H9 (cell line): ENCODE measurements around the gene KAZN. TPM values are rescaled to one million over a fixed set of nuclear protein-coding genes. Genes with fewer than 3 reads are reported as not detected.

Experiments used
- DNase-seq: peaks from one replicate; pipeline ENCODE4 v3.0.0-alpha.2; 2017
- H2AFZ ChIP-seq: one replicate; pipeline ENCODE4 v1.6.1; 2013; ENCODE audit warnings: mild to moderate bottlenecking, low read length, control low read depth, moderate library complexity
- H2AK5ac ChIP-seq: 2 replicates; pipeline ENCODE4 v1.6.1; 2013; ENCODE audit warnings: low read length, control low read depth, mixed read lengths; ENCODE audit not compliant: insufficient read length
- H2BK120ac ChIP-seq: one replicate; pipeline ENCODE4 v1.6.1; 2013; ENCODE audit warnings: low read depth, mild to moderate bottlenecking, low read length, control low read depth, inconsistent platforms; ENCODE audit not compliant: poor library complexity, severe bottlenecking
- H2BK12ac ChIP-seq: 2 replicates; pipeline ENCODE4 v1.6.1; 2013; ENCODE audit warnings: low read length, control low read depth, mixed read lengths, low read depth; ENCODE audit not compliant: insufficient read length
- H2BK15ac ChIP-seq: 2 replicates; pipeline ENCODE4 v1.6.1; 2013; ENCODE audit warnings: low read depth, low read length, control low read depth
- H2BK20ac ChIP-seq: one replicate; pipeline ENCODE4 v1.6.1; 2013; ENCODE audit warnings: low read depth, mild to moderate bottlenecking, low read length, control low read depth, inconsistent platforms; ENCODE audit not compliant: poor library complexity, severe bottlenecking
- H2BK5ac ChIP-seq: 2 replicates; pipeline ENCODE4 v1.6.1; 2013; ENCODE audit warnings: low read length, control low read depth, mixed read lengths; ENCODE audit not compliant: insufficient read length
- H3K14ac ChIP-seq: 2 replicates; pipeline ENCODE4 v1.6.1; 2013; ENCODE audit warnings: low read length, control low read depth; ENCODE audit not compliant: insufficient read depth
- H3K18ac ChIP-seq: 2 replicates; pipeline ENCODE4 v1.6.1; 2013; ENCODE audit warnings: low read depth, mild to moderate bottlenecking, mixed read lengths, low read length, control low read depth; ENCODE audit not compliant: insufficient read length
- H3K23ac ChIP-seq: 2 replicates; pipeline ENCODE4 v1.6.1; 2013; ENCODE audit warnings: low read length, control low read depth, mixed read lengths, low read depth; ENCODE audit not compliant: insufficient read length
- H3K23me2 ChIP-seq: 2 replicates; pipeline ENCODE4 v1.6.1; 2013; ENCODE audit warnings: low read depth, mild to moderate bottlenecking, mixed read lengths, low read length, control low read depth; ENCODE audit not compliant: insufficient read length, poor library complexity, severe bottlenecking
- H3K27ac ChIP-seq: 2 replicates; pipeline ENCODE4 v1.5.1; 2013; ENCODE audit warnings: low read length, control low read depth, mixed read lengths, low read depth; ENCODE audit not compliant: insufficient read length
- H3K27me3 ChIP-seq: 2 replicates; pipeline ENCODE4 v1.6.1; 2013; ENCODE audit warnings: low read length, control low read depth, inconsistent platforms; ENCODE audit not compliant: insufficient read depth
- H3K4ac ChIP-seq: 2 replicates; pipeline ENCODE4 v1.6.1; 2013; ENCODE audit warnings: low read depth, mild to moderate bottlenecking, control low read depth, inconsistent platforms, low read length, moderate library complexity
- H3K4me1 ChIP-seq: 2 replicates; pipeline ENCODE4 v1.6.1; 2013; ENCODE audit warnings: low read length, control low read depth, inconsistent platforms; ENCODE audit not compliant: insufficient read depth
- H3K4me2 ChIP-seq: 2 replicates; pipeline ENCODE4 v1.6.1; 2013; ENCODE audit warnings: low read length, control low read depth, mixed read lengths; ENCODE audit not compliant: insufficient read length, insufficient read depth
- H3K56ac ChIP-seq: 2 replicates; pipeline ENCODE4 v1.6.1; 2013; ENCODE audit warnings: low read depth, mild to moderate bottlenecking, mixed read lengths, low read length, control low read depth; ENCODE audit not compliant: insufficient read length
- H3K79me1 ChIP-seq: 2 replicates; pipeline ENCODE4 v1.6.1; 2013; ENCODE audit warnings: low read depth, mild to moderate bottlenecking, moderate library complexity, low read length, control low read depth, inconsistent platforms; ENCODE audit not compliant: insufficient read depth, poor library complexity, severe bottlenecking
- H3K79me2 ChIP-seq: 2 replicates; pipeline ENCODE4 v1.6.1; 2013; ENCODE audit warnings: low read length, control low read depth, inconsistent platforms; ENCODE audit not compliant: insufficient read depth
- H3K9ac ChIP-seq: 2 replicates; pipeline ENCODE4 v1.6.1; 2013; ENCODE audit warnings: low read length, control low read depth, mixed read lengths; ENCODE audit not compliant: insufficient read length; ENCODE audit errors: extremely low read depth
- H3K9me3 ChIP-seq: one replicate; pipeline ENCODE4 v1.6.1; 2013; ENCODE audit warnings: low read depth, low read length, inconsistent platforms; ENCODE audit not compliant: control insufficient read depth
- H3T11ph ChIP-seq: one replicate; pipeline ENCODE4 v1.6.1; 2013; ENCODE audit warnings: mild to moderate bottlenecking, low read length, control low read depth, inconsistent platforms
- H4K20me1 ChIP-seq: one replicate; pipeline ENCODE4 v1.6.1; 2013; ENCODE audit not compliant: control insufficient read depth, insufficient read length, insufficient read depth
- H4K5ac ChIP-seq: 2 replicates; pipeline ENCODE4 v1.6.1; 2013; ENCODE audit warnings: low read depth, mild to moderate bottlenecking, mixed read lengths, low read length, control low read depth; ENCODE audit not compliant: insufficient read length
- H4K8ac ChIP-seq: replicated peaks from 2 replicates; pipeline ENCODE4 v1.6.1; 2013; ENCODE audit warnings: low read length, control low read depth, mixed read lengths, low read depth; ENCODE audit not compliant: insufficient read length
- H4K91ac ChIP-seq: 2 replicates; pipeline ENCODE4 v1.6.1; 2013; ENCODE audit warnings: low read depth, mild to moderate bottlenecking, moderate library complexity, mixed read lengths, low read length, control low read depth; ENCODE audit not compliant: insufficient read length
- H3K27ac Mint-ChIP-seq, 3 experiments: 2 replicates in 2 of 3; 3 replicates in 1 of 3; pipeline ENCODE4 v1.8.0; 2020 to 2021; ENCODE audit warnings: mixed read lengths in 3 of 3, mild to moderate bottlenecking in 1 of 3, moderate library complexity in 1 of 3
- H3K27me3 Mint-ChIP-seq: 2 replicates; pipeline ENCODE4 v1.8.0; 2021; ENCODE audit warnings: low read depth, mild to moderate bottlenecking, moderate library complexity, mixed read lengths
- H3K36me3 Mint-ChIP-seq, 3 experiments: 2 replicates in 2 of 3; 3 replicates in 1 of 3; pipeline ENCODE4 v1.8.0; 2020 to 2021; ENCODE audit warnings: low read depth in 3 of 3, mixed read lengths in 3 of 3; ENCODE audit not compliant: insufficient read depth in 1 of 3
- H3K4me1 Mint-ChIP-seq, 2 experiments: 2 replicates each; pipeline ENCODE4 v1.8.0; 2020; ENCODE audit warnings: mixed read lengths in 2 of 2
- H3K4me3 Mint-ChIP-seq, 2 experiments: 2 replicates in 1 of 2; 3 replicates in 1 of 2; pipeline ENCODE4 v1.8.0; 2020 to 2021; ENCODE audit warnings: mild to moderate bottlenecking in 2 of 2, mixed read lengths in 2 of 2, moderate library complexity in 1 of 2
- H3K9me3 Mint-ChIP-seq, 2 experiments: 2 replicates in 1 of 2; 3 replicates in 1 of 2; pipeline ENCODE4 v1.8.0; 2020; ENCODE audit warnings: mild to moderate bottlenecking in 2 of 2, mixed read lengths in 2 of 2, moderate library complexity in 1 of 2
- WGBS: extraction: QIAGEN DNeasy Blood & Tissue Kit; methylation state at CpG from one replicate; pipeline ENCODE4 v1.1.7; 2013; ENCODE audit warnings: missing lambda C conversion rate, low lambda C conversion rate, mixed read lengths; ENCODE audit not compliant: insufficient read length; ENCODE audit errors: extremely low coverage; 5-methylcytosine and 5-hydroxymethylcytosine counted together
- total RNA-seq: library from RNA; stranded (reverse); gene quantifications from 2 replicates; pipeline ENCODE4 v1.2.1, GENCODE V29; 2021
- TF ChIP-seq, protein P1 (sequence below): fragments of 200-600 bp; sonication (generic); conservative IDR thresholded peaks from 3 replicates; pipeline ENCODE4 v1.8.0; 2021; ENCODE audit warnings: antibody characterized with exemption, mild to moderate bottlenecking

The KAZN gene
- total RNA-seq, 1 experiment from 2014 or later, result 7.6 TPM

DNA sequence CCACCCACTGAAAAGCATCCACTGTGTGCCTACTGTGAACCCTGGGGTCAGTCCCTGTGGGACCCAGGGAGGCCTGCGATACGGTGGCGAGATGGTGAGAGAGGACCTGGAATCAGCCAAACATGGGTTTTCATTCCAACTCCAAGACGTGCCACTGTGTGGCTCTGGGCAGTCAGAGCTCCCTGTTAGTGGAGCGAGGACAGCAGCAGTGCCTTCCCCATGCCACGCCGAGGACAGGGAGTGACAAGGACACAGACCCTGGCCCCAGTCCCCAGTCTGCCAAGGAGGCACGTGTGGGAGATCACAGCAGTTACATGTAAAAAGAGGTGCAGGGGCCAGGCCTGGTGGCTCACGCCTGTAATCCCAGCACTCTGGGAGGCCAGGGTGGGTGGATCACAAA, 504.2 kb downstream of the KAZN start:
- H3K4ac ChIP-seq, result no peak overlapping the region
- Mint-ChIP-seq H3K4me1 (peaks cover 19 to 21% of the 10 kb centered on the region in 2 experiments), H3K4me3 (no peak overlapping the region), H3K36me3 (no peaks in the 10 kb centered on the region), H3K9me3 (no peaks in the 10 kb centered on the region; a peak in 2 of 5 replicates), H3K27ac (no peak overlapping the region), H3K27me3 (peaks cover 46% of the 10 kb centered on the region)
- no peak overlapping the region for H3K4me2 ChIP-seq
- H2BK12ac ChIP-seq, result no peak overlapping the region
- H3K9ac ChIP-seq, result no peak overlapping the region
- H3K27ac ChIP-seq, result no peak overlapping the region
- no peak overlapping the region for H2AFZ ChIP-seq
- H4K20me1 ChIP-seq, result no peaks in the 10 kb centered on the region
- no CpG with 5 or more reads among the region's 9 CpGs for WGBS
- H2BK120ac ChIP-seq, result no peak overlapping the region
- peaks cover 3% of the 10 kb centered on the region; the same call in 1 of the 2 replicates for H3K27me3 ChIP-seq
- H3K18ac ChIP-seq, result no peak overlapping the region
- H3K23ac ChIP-seq, result no peak overlapping the region
- no peak overlapping the region for H4K8ac ChIP-seq
- H2BK15ac ChIP-seq, result no peak overlapping the region
- H2AK5ac ChIP-seq, result no peak overlapping the region
- H3K9me3 ChIP-seq, result no peaks in the 10 kb centered on the region
- no peak overlapping the region for H3K14ac ChIP-seq
- H3T11ph ChIP-seq, result no peak overlapping the region
- no peak overlapping the region for H4K5ac ChIP-seq
- DNase-seq, result no peak
- peaks cover 3% of the 10 kb centered on the region; the same call in 1 of the 2 replicates for H3K4me1 ChIP-seq
- H3K79me2 ChIP-seq, result no peaks in the 10 kb centered on the region
- TF ChIP-seq, protein P1, sequence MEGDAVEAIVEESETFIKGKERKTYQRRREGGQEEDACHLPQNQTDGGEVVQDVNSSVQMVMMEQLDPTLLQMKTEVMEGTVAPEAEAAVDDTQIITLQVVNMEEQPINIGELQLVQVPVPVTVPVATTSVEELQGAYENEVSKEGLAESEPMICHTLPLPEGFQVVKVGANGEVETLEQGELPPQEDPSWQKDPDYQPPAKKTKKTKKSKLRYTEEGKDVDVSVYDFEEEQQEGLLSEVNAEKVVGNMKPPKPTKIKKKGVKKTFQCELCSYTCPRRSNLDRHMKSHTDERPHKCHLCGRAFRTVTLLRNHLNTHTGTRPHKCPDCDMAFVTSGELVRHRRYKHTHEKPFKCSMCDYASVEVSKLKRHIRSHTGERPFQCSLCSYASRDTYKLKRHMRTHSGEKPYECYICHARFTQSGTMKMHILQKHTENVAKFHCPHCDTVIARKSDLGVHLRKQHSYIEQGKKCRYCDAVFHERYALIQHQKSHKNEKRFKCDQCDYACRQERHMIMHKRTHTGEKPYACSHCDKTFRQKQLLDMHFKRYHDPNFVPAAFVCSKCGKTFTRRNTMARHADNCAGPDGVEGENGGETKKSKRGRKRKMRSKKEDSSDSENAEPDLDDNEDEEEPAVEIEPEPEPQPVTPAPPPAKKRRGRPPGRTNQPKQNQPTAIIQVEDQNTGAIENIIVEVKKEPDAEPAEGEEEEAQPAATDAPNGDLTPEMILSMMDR, result no peak
- no peaks in the 10 kb centered on the region for H3K23me2 ChIP-seq
- no peak overlapping the region for H3K56ac ChIP-seq
- H2BK5ac ChIP-seq, result no peak overlapping the region
- H3K79me1 ChIP-seq, result no peaks in the 10 kb centered on the region
- H4K91ac ChIP-seq, result no peak overlapping the region
- no peak overlapping the region for H2BK20ac ChIP-seq
